BJ (cell line): ENCODE data around the gene NRP1. TPM values are rescaled to one million over a fixed set of nuclear protein-coding genes. Genes with fewer than 3 reads are reported as not detected.

Source experiments
- CTCF ChIA-PET: fragments of 350-600 bp; formaldehyde crosslinking; extraction: SDS; loops from one replicate; lab custom pipeline; 2021; ENCODE audit warnings: antibody characterized with exemption, inconsistent platforms; lab: Yijun Ruan, JAX
- POLR2A ChIA-PET: fragments of 300-600 bp; sonication (Branson Sonifier 250); formaldehyde crosslinking; extraction: SDS; loops from one replicate; lab custom pipeline; 2021; ENCODE audit warnings: antibody characterized with exemption; lab: Charles Lee
- DNase-seq: peaks from one replicate; pipeline ENCODE4 v3.0.0-alpha.2; 2011; ENCODE audit warnings: low read depth
- H3K27me3 ChIP-seq: 2 replicates; pipeline ENCODE4 v1.6.0; 2011; ENCODE audit warnings: low read length; ENCODE audit not compliant: control insufficient read depth, insufficient read depth
- H3K36me3 ChIP-seq: 2 replicates; pipeline ENCODE4 v1.5.1; 2011; ENCODE audit warnings: low read length; ENCODE audit not compliant: control insufficient read depth, insufficient read depth
- H3K4me3 ChIP-seq: 2 replicates; pipeline ENCODE4 v1.5.1; 2011; ENCODE audit warnings: low read depth, mild to moderate bottlenecking, control low read depth, low read length
- CTCF ChIP-seq: IDR thresholded peaks from 2 replicates; pipeline ENCODE4 v1.5.1; 2011; ENCODE audit warnings: low read depth, mild to moderate bottlenecking, control low read depth, inconsistent platforms, low read length, moderate library complexity; ENCODE audit not compliant: insufficient read depth
- polyA plus RNA-seq: library from polyadenylated mRNA; depleted of rRNA; stranded (reverse); fragments of >200 nt; gene quantifications from 2 replicates; pipeline ENCODE4 v1.2.3, GENCODE V29; 2011

The NRP1 gene
- polyA plus RNA-seq, 1 experiment = 141 TPM

DNA sequence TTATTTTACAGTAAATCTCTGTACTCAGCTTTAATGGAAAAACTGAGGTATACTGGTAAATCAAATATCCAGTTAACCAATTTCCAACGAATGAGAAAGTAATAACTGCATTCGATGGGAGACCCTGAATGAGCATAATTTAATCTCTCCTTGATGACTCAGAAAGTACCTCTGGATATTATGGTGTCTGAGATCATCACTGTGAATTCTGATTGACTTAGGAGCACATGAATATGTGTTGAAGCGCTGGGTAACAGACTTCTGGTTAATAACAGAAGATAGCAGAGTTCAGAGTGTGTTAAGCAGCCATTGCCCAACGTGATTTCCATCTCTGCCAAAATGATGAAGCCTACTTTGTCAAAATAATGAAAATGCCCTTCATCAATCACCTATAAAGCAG lies 116.6 kb downstream of the NRP1 start:
- POLR2A ChIA-PET = no interaction called here
- Histone ChIP-seq H3K27me3 (no peaks in the 10 kb centered on the region), H3K36me3 (peaks cover 10% of the 10 kb centered on the region), H3K4me3 (no peak overlapping the region)
- CTCF ChIA-PET = interaction anchor here (0.9 kb wide), 1 partner anchor 10 kb away, joined by 3 read pairs; no protein-coding TSS in a partner anchor
- TF ChIP-seq CTCF = no peak
- no peak for DNase-seq

- POLR2A ChIA-PET = interaction anchor here (0.6 to 0.8 kb wide), 2 partner anchors 86 to 150 kb away, joined by 3 to 10 read pairs; no protein-coding TSS in a partner anchor
- peaks cover 10% of the 10 kb centered on the region for H3K36me3 ChIP-seq
Observed at GRCh38 chr10:33216661-33217427, 117.6 kb downstream of the NRP1 start.

DNA sequence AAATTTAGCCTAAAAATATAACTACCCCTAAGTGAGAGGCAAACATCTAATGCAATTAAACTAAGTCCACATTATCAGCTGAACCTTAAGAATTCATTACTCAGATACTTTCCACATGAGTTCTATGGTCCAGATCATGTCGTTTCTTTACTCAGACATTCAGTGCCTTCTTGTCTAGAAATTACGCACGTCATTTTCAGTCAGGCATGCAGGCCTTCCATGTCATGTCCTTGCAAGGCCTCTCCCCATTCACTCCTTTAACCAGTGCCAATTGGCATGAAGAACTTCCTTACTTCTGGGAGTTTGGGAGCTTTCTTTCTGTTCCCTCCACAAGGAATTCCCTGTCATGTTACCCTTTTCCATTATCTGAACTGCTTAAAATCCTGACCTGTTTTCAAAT lies 118.8 kb downstream of the NRP1 start:
- no peaks in the 10 kb centered on the region for H3K27me3 ChIP-seq
- ChIA-PET CTCF (interaction anchor here (0.8 to 1.2 kb wide), 4 partner anchors 16 to 207 kb away, joined by 3 to 4 read pairs (median 3); no protein-coding TSS in a partner anchor), POLR2A (interaction anchor here (0.7 to 1.1 kb wide), 2 partner anchors 10 to 88 kb away, joined by 4 read pairs; no protein-coding TSS in a partner anchor)
- no peak overlapping the region for H3K4me3 ChIP-seq
- peak; percentile 46 for DNase-seq
- H3K36me3 ChIP-seq = peaks cover 11% of the 10 kb centered on the region
- TF ChIP-seq CTCF = no peak

More at GRCh38 chr10:33216661-33217427, 117.6 kb downstream of the NRP1 start:
- peak; percentile 85 for DNase-seq
- Histone ChIP-seq H3K4me3 (no peak overlapping the region), H3K27me3 (no peaks in the 10 kb centered on the region)
- no peak for TF ChIP-seq CTCF
- CTCF ChIA-PET = interaction anchor here (1.0 kb wide), 1 partner anchor 15 kb away, joined by 4 read pairs; no protein-coding TSS in a partner anchor

GRCh38 chr10:33215154-33215553 lies 119.3 kb downstream of the NRP1 start:
- H3K4me3 ChIP-seq = no peak overlapping the region
- H3K27me3 ChIP-seq = no peaks in the 10 kb centered on the region
- peaks cover 11% of the 10 kb centered on the region for H3K36me3 ChIP-seq
- peak; percentile 46 for DNase-seq
- CTCF ChIA-PET = interaction anchor here (0.8 to 1.2 kb wide), 4 partner anchors 17 to 206 kb away, joined by 3 to 4 read pairs (median 3); no protein-coding TSS in a partner anchor
- POLR2A ChIA-PET = interaction anchor here (0.7 to 1.1 kb wide), 3 partner anchors 9 to 89 kb away, joined by 3 to 4 read pairs (median 4); no protein-coding TSS in a partner anchor
- no peak for TF ChIP-seq CTCF

- ChIA-PET POLR2A (no interaction called here), CTCF (no interaction called here)
- Histone ChIP-seq H3K36me3 (peaks cover 16% of the 10 kb centered on the region), H3K4me3 (no peak overlapping the region), H3K27me3 (no peaks in the 10 kb centered on the region)
- no peak for TF ChIP-seq CTCF
- no peak for DNase-seq
Observed at GRCh38 chr10:33214174-33214573, 120.3 kb downstream of the NRP1 start.
